PFSK-1 (cell line): Measurements from ENCODE around the gene ERBB2.

Source experiments
- FOXP2 ChIP-seq: optimal IDR thresholded peaks from 2 replicates; pipeline ENCODE3; 2011; ENCODE audit warnings: borderline replicate concordance, control low read depth, inconsistent platforms; ENCODE audit not compliant: insufficient read depth; ENCODE audit errors: extremely low read length, extremely low read depth
- POLR2AphosphoS5 ChIP-seq: IDR thresholded peaks from 2 replicates; pipeline ENCODE4 v1.6.1; 2012; ENCODE audit warnings: low read depth, mild to moderate bottlenecking, control low read depth, low read length, moderate library complexity
- SIN3A ChIP-seq: IDR thresholded peaks from 2 replicates; pipeline ENCODE4 v1.6.1; 2012; ENCODE audit warnings: mild to moderate bottlenecking, low read length, moderate library complexity, borderline replicate concordance; ENCODE audit not compliant: insufficient read depth
- TAF1 ChIP-seq: IDR thresholded peaks from 2 replicates; pipeline ENCODE4 v1.6.1; 2012; ENCODE audit warnings: low read length, control low read depth, borderline replicate concordance; ENCODE audit not compliant: insufficient read depth
- TF ChIP-seq, protein P1 (sequence below), 2 experiments: IDR thresholded peaks; 2 replicates each; pipeline versions ENCODE4 v1.6.1 to v1.8.0; 2011 to 2012; ENCODE audit warnings: low read depth in 2 of 2, low read length in 2 of 2, control low read depth in 1 of 2, inconsistent platforms in 1 of 2, mild to moderate bottlenecking in 1 of 2, moderate library complexity in 1 of 2; ENCODE audit not compliant: insufficient read depth in 1 of 2

DNA sequence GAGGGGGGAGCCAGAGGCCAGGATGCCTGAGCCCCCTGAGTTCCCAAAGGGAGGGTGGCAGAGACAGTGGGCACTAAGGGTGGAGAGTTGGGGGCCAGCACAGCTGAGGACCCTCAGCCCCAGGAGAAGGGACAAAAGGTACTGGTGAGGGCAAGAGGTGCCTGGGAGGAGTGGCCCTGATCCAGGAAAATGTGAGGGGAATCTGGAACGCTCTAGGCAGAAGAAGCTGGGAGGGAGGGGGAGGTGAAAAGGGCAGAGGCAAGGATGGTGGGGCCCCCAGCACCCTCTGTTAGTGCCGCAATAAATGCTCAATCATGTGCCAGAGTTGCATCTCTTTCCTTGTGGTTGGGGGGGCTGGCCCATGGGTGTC lies 33.6 kb upstream of the ERBB2 start:
- TF ChIP-seq POLR2AphosphoS5 = no peak
- TF ChIP-seq, protein P1, sequence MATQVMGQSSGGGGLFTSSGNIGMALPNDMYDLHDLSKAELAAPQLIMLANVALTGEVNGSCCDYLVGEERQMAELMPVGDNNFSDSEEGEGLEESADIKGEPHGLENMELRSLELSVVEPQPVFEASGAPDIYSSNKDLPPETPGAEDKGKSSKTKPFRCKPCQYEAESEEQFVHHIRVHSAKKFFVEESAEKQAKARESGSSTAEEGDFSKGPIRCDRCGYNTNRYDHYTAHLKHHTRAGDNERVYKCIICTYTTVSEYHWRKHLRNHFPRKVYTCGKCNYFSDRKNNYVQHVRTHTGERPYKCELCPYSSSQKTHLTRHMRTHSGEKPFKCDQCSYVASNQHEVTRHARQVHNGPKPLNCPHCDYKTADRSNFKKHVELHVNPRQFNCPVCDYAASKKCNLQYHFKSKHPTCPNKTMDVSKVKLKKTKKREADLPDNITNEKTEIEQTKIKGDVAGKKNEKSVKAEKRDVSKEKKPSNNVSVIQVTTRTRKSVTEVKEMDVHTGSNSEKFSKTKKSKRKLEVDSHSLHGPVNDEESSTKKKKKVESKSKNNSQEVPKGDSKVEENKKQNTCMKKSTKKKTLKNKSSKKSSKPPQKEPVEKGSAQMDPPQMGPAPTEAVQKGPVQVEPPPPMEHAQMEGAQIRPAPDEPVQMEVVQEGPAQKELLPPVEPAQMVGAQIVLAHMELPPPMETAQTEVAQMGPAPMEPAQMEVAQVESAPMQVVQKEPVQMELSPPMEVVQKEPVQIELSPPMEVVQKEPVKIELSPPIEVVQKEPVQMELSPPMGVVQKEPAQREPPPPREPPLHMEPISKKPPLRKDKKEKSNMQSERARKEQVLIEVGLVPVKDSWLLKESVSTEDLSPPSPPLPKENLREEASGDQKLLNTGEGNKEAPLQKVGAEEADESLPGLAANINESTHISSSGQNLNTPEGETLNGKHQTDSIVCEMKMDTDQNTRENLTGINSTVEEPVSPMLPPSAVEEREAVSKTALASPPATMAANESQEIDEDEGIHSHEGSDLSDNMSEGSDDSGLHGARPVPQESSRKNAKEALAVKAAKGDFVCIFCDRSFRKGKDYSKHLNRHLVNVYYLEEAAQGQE (IDR thresholded peaks at IDR 0.05; ENCODE audit: insufficient read depth in 1 of 2, low read depth in 2 of 2, low read length in 2 of 2) = no peak
- TF ChIP-seq SIN3A = no peak
- TF ChIP-seq TAF1 = no peak
- TF ChIP-seq FOXP2 = no peak
